T-helper 17 cell (primary cell): ENCODE measurements around the gene GRAP2. TPM values are rescaled to one million over a fixed set of nuclear protein-coding genes. Genes with fewer than 3 reads are reported as not detected.

Experiments used
- ATAC-seq: fragments of 150-1000 bp; cut with Tn5 transposase; 2 replicates; pipeline ENCODE4 v1.10.0; 2021; ENCODE audit warnings: mild to moderate bottlenecking, moderate library complexity
- DNase-seq, 3 donors: peaks; one replicate each; pipeline versions ENCODE4 v3.0.0 to v3.0.0-alpha.2; 2020 to 2021
- H3K9me3 ChIP-seq: one replicate; pipeline ENCODE4 v1.7.0; 2013; ENCODE audit warnings: low read length, mild to moderate bottlenecking; ENCODE audit not compliant: control insufficient read depth, poor library complexity, severe bottlenecking
- H3K27ac Mint-ChIP-seq: one replicate; pipeline ENCODE4 v1.8.0; 2022; ENCODE audit warnings: mild to moderate bottlenecking, moderate library complexity, mixed read lengths
- H3K27me3 Mint-ChIP-seq: one replicate; pipeline ENCODE4 v1.8.0; 2022; ENCODE audit warnings: mixed read lengths
- H3K36me3 Mint-ChIP-seq: one replicate; pipeline ENCODE4 v1.8.0; 2022; ENCODE audit warnings: low read depth, mixed read lengths
- H3K4me1 Mint-ChIP-seq: one replicate; pipeline ENCODE4 v1.8.0; 2022; ENCODE audit warnings: mild to moderate bottlenecking, mixed read lengths
- H3K4me3 Mint-ChIP-seq: one replicate; pipeline ENCODE4 v1.8.0; 2022; ENCODE audit warnings: mild to moderate bottlenecking, moderate library complexity, mixed read lengths
- total RNA-seq, 4 donors: library from RNA in 2 of 4; stranded (reverse) in 2 of 4; gene quantifications; one replicate each; pipeline ENCODE4 v1.2.3 and lab custom pipeline; 2022 to 2026

The GRAP2 gene
- total RNA-seq, 2 donors from 2014 or later, result 113 to 195 TPM

DNA sequence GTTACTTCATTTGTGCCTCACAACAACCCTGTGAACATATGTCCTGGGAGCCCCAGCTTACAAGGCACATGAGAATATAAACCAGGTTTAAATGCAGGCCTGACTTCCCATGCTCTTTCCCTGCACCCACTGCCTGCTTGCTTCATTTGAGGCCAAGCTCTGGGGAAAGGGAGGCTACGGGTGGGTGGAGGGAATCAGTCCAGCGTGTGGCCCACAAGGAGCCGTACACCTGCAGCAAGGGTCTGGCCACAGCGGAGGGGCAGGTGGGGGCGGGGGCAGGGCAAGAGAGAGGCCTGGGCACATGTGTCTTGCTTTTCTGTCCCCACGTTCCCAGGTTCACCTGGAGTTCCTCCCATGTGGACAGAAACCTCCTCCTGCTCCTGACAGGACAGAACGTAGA, 120.1 kb downstream of the GRAP2 start:
- Mint-ChIP-seq H3K27me3 (peaks cover 8% of the 10 kb centered on the region), H3K36me3 (no peaks in the 10 kb centered on the region), H3K4me1 (peaks cover 3% of the 10 kb centered on the region), H3K27ac (no peak overlapping the region), H3K4me3 (no peak overlapping the region)
- H3K9me3 ChIP-seq, result no peaks in the 10 kb centered on the region
- ATAC-seq, result no peak
- no peak for DNase-seq

DNA sequence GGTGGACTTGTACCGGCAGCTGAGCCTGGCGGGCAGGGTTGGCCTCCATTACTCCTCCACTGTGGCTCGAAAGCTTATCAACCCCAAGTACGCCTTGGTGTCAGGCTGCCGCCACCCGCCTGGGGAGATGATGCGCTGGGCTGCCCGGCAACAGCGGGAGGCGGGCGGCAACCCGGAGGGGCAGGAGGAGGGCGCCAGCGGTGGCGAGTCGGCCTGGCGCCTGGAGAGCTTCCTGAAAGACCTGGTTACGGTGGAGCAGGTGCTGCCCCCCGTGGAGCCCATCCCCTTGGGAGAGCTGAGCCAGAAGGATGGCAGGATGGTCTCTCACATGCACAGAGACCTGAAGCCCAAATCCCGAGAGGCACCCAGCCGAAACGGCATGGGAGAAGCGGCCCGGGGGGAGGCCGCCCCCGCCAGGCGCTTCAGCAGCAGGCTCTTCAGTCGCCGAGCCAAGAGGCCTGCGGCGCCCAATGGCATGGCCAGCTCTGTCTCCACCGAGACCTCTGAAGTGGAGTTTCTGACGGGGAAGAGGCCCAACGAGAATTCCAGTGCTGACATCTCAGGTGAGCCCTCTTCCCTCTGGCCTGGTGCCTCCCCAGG, 120.6 kb downstream of the GRAP2 start:
- no peak for ATAC-seq
- Mint-ChIP-seq H3K27ac (no peak overlapping the region), H3K27me3 (peaks cover 8% of the 10 kb centered on the region), H3K36me3 (no peaks in the 10 kb centered on the region), H3K4me3 (no peak overlapping the region), H3K4me1 (peaks cover 3% of the 10 kb centered on the region)
- DNase-seq, result no peak
- H3K9me3 ChIP-seq, result no peaks in the 10 kb centered on the region

DNA sequence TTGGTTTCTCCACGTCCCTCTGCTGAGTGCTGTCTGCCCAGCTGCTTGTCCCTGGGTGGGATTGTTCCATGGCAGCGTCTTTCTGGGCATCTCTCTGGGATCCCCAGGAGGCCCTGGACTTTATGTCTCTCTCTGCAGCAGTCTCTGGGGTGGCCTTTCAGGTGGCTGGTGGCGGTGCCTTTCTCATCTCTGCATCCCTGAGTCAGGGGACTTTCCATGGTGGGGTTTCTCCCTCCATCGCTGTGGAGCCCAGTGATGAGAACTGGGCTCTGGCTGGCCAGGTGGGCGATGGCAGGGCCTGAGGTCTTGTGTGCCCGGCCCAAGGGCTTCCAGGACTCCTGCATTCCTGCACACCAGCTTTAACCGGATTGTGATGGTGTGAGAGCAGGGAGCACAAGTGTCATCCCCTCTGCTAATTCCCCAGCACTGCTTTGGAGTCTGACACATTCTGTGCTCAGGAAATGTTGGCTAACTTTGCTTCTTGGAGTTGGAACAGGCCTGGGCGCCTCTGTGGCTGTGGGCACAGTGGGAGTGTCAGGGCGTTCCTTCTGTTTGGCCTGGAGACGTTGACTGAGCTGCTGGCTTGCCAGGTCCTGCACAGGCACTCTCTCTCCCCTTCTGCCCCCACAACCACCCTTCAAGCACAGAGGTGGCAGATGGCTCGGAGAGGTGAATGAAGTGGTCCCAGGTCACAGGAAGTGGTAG, 121.8 kb downstream of the GRAP2 start:
- peaks cover 8% of the 10 kb centered on the region for H3K27me3 Mint-ChIP-seq
- H3K27ac Mint-ChIP-seq, result no peak overlapping the region
- no peak for DNase-seq
- H3K4me3 Mint-ChIP-seq, result no peak overlapping the region
- H3K4me1 Mint-ChIP-seq, result peaks cover 3% of the 10 kb centered on the region
- no peaks in the 10 kb centered on the region for H3K36me3 Mint-ChIP-seq
- no peaks in the 10 kb centered on the region for H3K9me3 ChIP-seq
- ATAC-seq, result no peak

Other genes starting within 250 kb of the GRAP2 start
- gene ENTHD1, start 7.3 kb upstream of the GRAP2 start, total RNA-seq, result not detected
- 10 to 100 TPM in 1 of 2 donors, 1 to 10 TPM in 1; 7.2 to 22.5 TPM for gene TMA7B, start 59.3 kb downstream of the GRAP2 start, total RNA-seq
- gene FAM83F, start 93.9 kb downstream of the GRAP2 start, total RNA-seq, result 1 to 10 TPM; 1.6 to 2.1 TPM